Stimulated activated CD4-positive, alpha-beta T cell treated with anti-CD3 and anti-CD28 coated beads, Interleukin-12 subunit alpha, Interleukin-12 subunit beta, amount 100 ng/mL, for 24 hours (primary cell): Measurements from ENCODE around the gene ZNF451.

ENCODE experiments used
- DNase-seq, 2 experiments: peaks; one replicate each; pipeline ENCODE4 v3.0.0-alpha.2; 2020; ENCODE audit warnings: low read depth in 2 of 2

Gene ZNF451

GRCh38 chr6:57205550-57206328 is 115.8 kb downstream of the ZNF451 start:
- no peak for DNase-seq

- no peak for DNase-seq
Measured at GRCh38 chr6:57207141-57207540, 117.2 kb downstream of the ZNF451 start.

GRCh38 chr6:57207872-57208271 is 117.9 kb downstream of the ZNF451 start:
- DNase-seq, result no peak

GRCh38 chr6:57209030-57209429 is 119.0 kb downstream of the ZNF451 start:
- no peak for DNase-seq

- no peak for DNase-seq
Measured at GRCh38 chr6:57210060-57210459, 120.1 kb downstream of the ZNF451 start.

- no peak for DNase-seq
Measured at GRCh38 chr6:57215260-57215659, 125.3 kb downstream of the ZNF451 start.

GRCh38 chr6:57216235-57217101 is 126.5 kb downstream of the ZNF451 start:
- DNase-seq, result no peak

GRCh38 chr6:57217270-57217669 is 127.3 kb downstream of the ZNF451 start:
- no peak for DNase-seq
